HCT116 (cell line): Measurements from ENCODE around the gene MAPK8IP1.

ENCODE experiments used
- CEBPB ChIP-seq: IDR thresholded peaks from 2 replicates; pipeline ENCODE4 v1.6.1; 2012; ENCODE audit warnings: low read depth
- EZH2 ChIP-seq: fragments of 200-600 bp; sonication (generic); IDR thresholded peaks from 2 replicates; pipeline ENCODE4 v1.6.1; 2017; ENCODE audit warnings: antibody characterized with exemption, mixed run types
- RAD21 ChIP-seq: IDR thresholded peaks from 2 replicates; pipeline ENCODE4 v1.6.1; 2012; ENCODE audit warnings: low read depth, mild to moderate bottlenecking
- SIN3A ChIP-seq: IDR thresholded peaks from 2 replicates; pipeline ENCODE4 v1.6.1; 2012; ENCODE audit warnings: low read depth
- SRF ChIP-seq: IDR thresholded peaks from 2 replicates; pipeline ENCODE4 v1.6.1; 2012; ENCODE audit warnings: low read depth
- TF ChIP-seq, protein P1 (sequence below), 3 experiments: fragments of 200-600 bp in 1 of 3; sonication (generic) in 1 of 3; IDR thresholded peaks in 2 of 3; conservative IDR thresholded peaks in 1 of 3; 2 replicates each; pipeline ENCODE4 v1.5.1; 2012 to 2017; ENCODE audit warnings: low read depth in 2 of 3, low read length in 2 of 3, antibody characterized with exemption in 1 of 3, borderline replicate concordance in 1 of 3, control low read depth in 1 of 3, mild to moderate bottlenecking in 1 of 3, mixed read lengths in 1 of 3, mixed run types in 1 of 3, moderate library complexity in 1 of 3; ENCODE audit not compliant: insufficient read depth in 1 of 3
- TF ChIP-seq, protein P2 (sequence below): IDR thresholded peaks from 2 replicates; pipeline ENCODE4 v1.6.1; 2012

DNA sequence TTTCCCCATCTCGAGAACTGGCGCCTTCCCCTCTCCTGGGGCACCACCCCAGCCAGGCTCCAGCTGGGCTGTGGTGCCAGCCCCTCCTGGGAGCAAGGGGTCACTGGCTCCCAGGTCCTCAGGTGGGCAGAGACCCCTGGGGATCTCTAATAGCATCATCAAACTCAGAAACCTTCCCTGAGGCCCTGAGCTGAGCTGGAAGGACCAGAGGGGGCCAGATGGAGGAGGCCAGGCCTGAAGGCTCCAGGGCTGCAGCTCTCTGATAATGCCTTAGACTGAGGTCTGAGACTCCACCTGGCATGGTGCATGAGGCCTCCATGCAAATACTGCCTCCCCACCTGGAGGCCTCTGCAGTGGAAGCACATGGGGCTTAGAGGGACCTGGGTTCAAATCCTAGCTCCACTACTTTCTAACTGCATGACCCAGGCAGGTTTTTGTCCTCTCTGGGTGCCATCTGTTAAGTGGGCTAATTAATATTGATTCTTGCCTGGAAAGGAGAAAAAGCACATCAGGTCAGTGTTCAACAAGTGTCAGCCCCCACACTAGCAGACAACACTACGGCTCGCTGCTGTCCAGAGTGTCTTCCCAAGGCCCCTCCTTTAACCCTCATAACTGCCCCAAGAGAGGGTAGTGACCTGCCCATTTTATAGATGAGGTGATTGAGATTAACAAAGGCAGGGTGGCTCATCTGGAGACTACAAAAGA is 1.5 kb downstream of the MAPK8IP1 start:
- TF ChIP-seq, protein P1, sequence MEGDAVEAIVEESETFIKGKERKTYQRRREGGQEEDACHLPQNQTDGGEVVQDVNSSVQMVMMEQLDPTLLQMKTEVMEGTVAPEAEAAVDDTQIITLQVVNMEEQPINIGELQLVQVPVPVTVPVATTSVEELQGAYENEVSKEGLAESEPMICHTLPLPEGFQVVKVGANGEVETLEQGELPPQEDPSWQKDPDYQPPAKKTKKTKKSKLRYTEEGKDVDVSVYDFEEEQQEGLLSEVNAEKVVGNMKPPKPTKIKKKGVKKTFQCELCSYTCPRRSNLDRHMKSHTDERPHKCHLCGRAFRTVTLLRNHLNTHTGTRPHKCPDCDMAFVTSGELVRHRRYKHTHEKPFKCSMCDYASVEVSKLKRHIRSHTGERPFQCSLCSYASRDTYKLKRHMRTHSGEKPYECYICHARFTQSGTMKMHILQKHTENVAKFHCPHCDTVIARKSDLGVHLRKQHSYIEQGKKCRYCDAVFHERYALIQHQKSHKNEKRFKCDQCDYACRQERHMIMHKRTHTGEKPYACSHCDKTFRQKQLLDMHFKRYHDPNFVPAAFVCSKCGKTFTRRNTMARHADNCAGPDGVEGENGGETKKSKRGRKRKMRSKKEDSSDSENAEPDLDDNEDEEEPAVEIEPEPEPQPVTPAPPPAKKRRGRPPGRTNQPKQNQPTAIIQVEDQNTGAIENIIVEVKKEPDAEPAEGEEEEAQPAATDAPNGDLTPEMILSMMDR (IDR thresholded peaks at IDR 0.05 in 2 of 3, conservative IDR thresholded peaks at IDR 0.05 in 1 of 3; ENCODE audit: borderline replicate concordance in 1 of 3, insufficient read depth in 1 of 3, low read depth in 2 of 3, low read length in 2 of 3) = no peak
- TF ChIP-seq EZH2 (no peak), CEBPB (no peak), SIN3A (no peak), SRF (no peak), RAD21 (no peak)
- TF ChIP-seq, protein P2, sequence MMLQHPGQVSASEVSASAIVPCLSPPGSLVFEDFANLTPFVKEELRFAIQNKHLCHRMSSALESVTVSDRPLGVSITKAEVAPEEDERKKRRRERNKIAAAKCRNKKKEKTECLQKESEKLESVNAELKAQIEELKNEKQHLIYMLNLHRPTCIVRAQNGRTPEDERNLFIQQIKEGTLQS = no peak
